HCT116 (cell line): ENCODE results near the gene ADAMTS14.

ENCODE experiments used
- CTCF ChIP-seq, 3 experiments: fragments of 200-600 bp in 1 of 3; sonication (generic) in 1 of 3; IDR thresholded peaks in 2 of 3; conservative IDR thresholded peaks in 1 of 3; 2 replicates each; pipeline ENCODE4 v1.5.1; 2012 to 2017; ENCODE audit warnings: low read depth in 2 of 3, low read length in 2 of 3, antibody characterized with exemption in 1 of 3, borderline replicate concordance in 1 of 3, control low read depth in 1 of 3, mild to moderate bottlenecking in 1 of 3, mixed read lengths in 1 of 3, mixed run types in 1 of 3, moderate library complexity in 1 of 3; ENCODE audit not compliant: insufficient read depth in 1 of 3
- EZH2phosphoT487 ChIP-seq: fragments of 200-600 bp; IDR thresholded peaks from 2 replicates; pipeline ENCODE4 v1.6.1; 2018; ENCODE audit warnings: antibody characterized with exemption, borderline replicate concordance
- POLR2A ChIP-seq: IDR thresholded peaks from 2 replicates; pipeline ENCODE4 v1.7.0; 2011; ENCODE audit warnings: borderline replicate concordance; ENCODE audit not compliant: insufficient read depth, insufficient read length; ENCODE audit errors: extremely low read depth
- SP1 ChIP-seq: IDR thresholded peaks from 2 replicates; pipeline ENCODE4 v1.6.1; 2012; ENCODE audit warnings: low read depth
- TF ChIP-seq, protein P1 (sequence below): IDR thresholded peaks from 2 replicates; pipeline ENCODE4 v1.6.1; 2012
- TF ChIP-seq, protein P2 (sequence below): IDR thresholded peaks from 2 replicates; pipeline ENCODE4 v1.6.1; 2012

- TF ChIP-seq SP1 (no peak), POLR2A (no peak), EZH2phosphoT487 (no peak), CTCF (IDR thresholded peaks at IDR 0.05 in 2 of 3, conservative IDR thresholded peaks at IDR 0.05 in 1 of 3; ENCODE audit: borderline replicate concordance in 1 of 3, insufficient read depth in 1 of 3, low read depth in 2 of 3, low read length in 2 of 3) (no peak)
- TF ChIP-seq, protein P1, sequence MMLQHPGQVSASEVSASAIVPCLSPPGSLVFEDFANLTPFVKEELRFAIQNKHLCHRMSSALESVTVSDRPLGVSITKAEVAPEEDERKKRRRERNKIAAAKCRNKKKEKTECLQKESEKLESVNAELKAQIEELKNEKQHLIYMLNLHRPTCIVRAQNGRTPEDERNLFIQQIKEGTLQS = no peak
- TF ChIP-seq, protein P2, sequence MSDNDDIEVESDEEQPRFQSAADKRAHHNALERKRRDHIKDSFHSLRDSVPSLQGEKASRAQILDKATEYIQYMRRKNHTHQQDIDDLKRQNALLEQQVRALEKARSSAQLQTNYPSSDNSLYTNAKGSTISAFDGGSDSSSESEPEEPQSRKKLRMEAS = no peak
Observed at GRCh38 chr10:70694418-70695141, 22.3 kb downstream of the ADAMTS14 start.
